Adrenal gland (tissue), 12 donors: ENCODE measurements around the gene FNBP1. TPM values are rescaled to one million over a fixed set of nuclear protein-coding genes. Genes with fewer than 3 reads are reported as not detected.

Experiments used
- DNase-seq, 7 donors: peaks; one replicate each; pipeline ENCODE4 v3.0.0-alpha.2; 2019 to 2020
- H3K27ac ChIP-seq, 5 donors: fragments of 200-600 bp; sonication (generic) in 4 of 5; 1 replicate in 3 of 5; 2 replicates in 2 of 5; pipeline versions ENCODE4 v1.5.1 to v1.8.0; 2016 to 2020; ENCODE audit warnings: mild to moderate bottlenecking in 1 of 5
- H3K27me3 ChIP-seq: fragments of 200-600 bp; 2 replicates; pipeline ENCODE4 v1.8.0; 2021
- H3K36me3 ChIP-seq, 2 donors: fragments of 200-600 bp; replicated peaks in 1 of 2; 1 replicate in 1 of 2; 2 replicates in 1 of 2; pipeline versions ENCODE4 v1.5.1 to v1.8.0; 2018 to 2022
- H3K4me1 ChIP-seq, 2 donors: fragments of 200-600 bp; replicated peaks in 1 of 2; 1 replicate in 1 of 2; 2 replicates in 1 of 2; pipeline versions ENCODE4 v1.5.1 to v1.8.0; 2018 to 2021
- H3K4me3 ChIP-seq, 4 donors: fragments of 200-600 bp; sonication (generic) in 3 of 4; one replicate each; pipeline ENCODE4 v1.5.1; 2016 to 2018
- H3K9me3 ChIP-seq, 3 donors: fragments of 200-600 bp; sonication (generic) in 1 of 3; replicated peaks in 1 of 3; 1 replicate in 2 of 3; 2 replicates in 1 of 3; pipeline versions ENCODE4 v1.5.1 to v1.8.0; 2016 to 2021
- CTCF ChIP-seq, 6 experiments: fragments of 450-650 bp in 4 of 6; fragments of 200-600 bp in 2 of 6; sonication (generic) in 1 of 6; IDR thresholded peaks; 1 replicate in 5 of 6; 2 replicates in 1 of 6; pipeline versions ENCODE4 v1.5.1 to v1.8.0; 2016 to 2021; ENCODE audit warnings: antibody characterized with exemption in 6 of 6, mild to moderate bottlenecking in 2 of 6, moderate library complexity in 1 of 6
- POLR2A ChIP-seq, 2 donors: fragments of 450-650 bp; IDR thresholded peaks; one replicate each; pipeline ENCODE4 v1.6.1; 2017; ENCODE audit warnings: antibody characterized with exemption in 2 of 2, mild to moderate bottlenecking in 2 of 2, moderate library complexity in 1 of 2
- WGBS, 4 donors: extraction: QIAGEN DNeasy Blood & Tissue Kit in 2 of 4; methylation state at CpG; one replicate each; pipeline versions ENCODE4 v1.1.5 to v1.1.7; 2013 to 2017; 5-methylcytosine and 5-hydroxymethylcytosine counted together
- intact Hi-C, 2 donors: fragments of 100-400 bp; cut with DNase I; formaldehyde crosslinking; loops; one replicate each; pipeline versions ENCODE4 v1.14.1 to v1.15.0; 2022 to 2023
- polyA plus RNA-seq, 3 donors: library from polyadenylated mRNA; stranded (reverse); fragments of 200-250 nt in 2 of 3; fragments of 350-450 nt in 1 of 3; fragmentation: Illumina TruSeq in 1 of 3; extraction: RNeasy Lipid Tissue Mini Kit (QIAGEN cat#74804) in 1 of 3; gene quantifications; one replicate each; pipeline ENCODE4 v1.2.3, GENCODE V29; 2013 to 2014
- total RNA-seq, 9 donors: library from RNA; depleted of rRNA in 4 of 9; stranded (reverse); fragments of >200 nt in 4 of 9; fragments of 120-200 nt in 1 of 9; fragmentation: NEBNext Ultra II Directional in 1 of 9; extraction: Animal tissue kit (Norgen Biotek cat#: 25700) in 1 of 9; gene quantifications; one replicate each; pipeline versions ENCODE4 v1.1.0 to v1.2.4, GENCODE V29; 2013 to 2023
- donor health status: healthy with polysubstance abuse.
- donor health status: Bipolar disorder and iron deficiency.
- donor health status: DM: yes; HTN: yes; CAD: no.
- donor health status: DM: no; HTN: no; CAD: no.
- donor health status: DM: no; HTN: no; CAD: no.
- donor health status: DM: yes; HTN: yes; CAD: no.

FNBP1 gene
- total and polyA plus RNA-seq, 12 donors, result 15.3 to 40.4 (median 24.0) TPM

- peaks cover 11 to 21% of the 10 kb centered on the region in 2 donors for H3K4me1 ChIP-seq
- DNase-seq, result no peak
- no peak overlapping the region for H3K4me3 ChIP-seq
- intact Hi-C loops, result loop anchor here in 1 of 2 donors (10.0 kb wide), 1 partner anchor 214 kb away; no protein-coding TSS in a partner anchor
- H3K27me3 ChIP-seq, result no peaks in the 10 kb centered on the region
- TF ChIP-seq CTCF (IDR thresholded peaks at IDR 0.05) (no peak), POLR2A (IDR thresholded peaks at IDR 0.05) (no peak)
- no peaks in the 10 kb centered on the region for H3K9me3 ChIP-seq
- peaks cover 0 to 13% of the 10 kb centered on the region in 2 donors for H3K36me3 ChIP-seq
- H3K27ac ChIP-seq, result no peak overlapping the region
- 85 to 87% (median 86%) methylated on average over 8 to 28 of the region's 28 CpGs for WGBS, 4 donors
These were observed 162.1 kb downstream of the FNBP1 start for GRCh38 chr9:129880654-129881546.

- peaks cover 6 to 14% of the 10 kb centered on the region in 2 donors for H3K4me1 ChIP-seq
- no peaks in the 10 kb centered on the region for H3K9me3 ChIP-seq
- H3K4me3 ChIP-seq, result no peak overlapping the region
- TF ChIP-seq POLR2A (IDR thresholded peaks at IDR 0.05), result no peak
- no peak for TF ChIP-seq CTCF (IDR thresholded peaks at IDR 0.05)
- H3K27ac ChIP-seq, result no peak overlapping the region
- intact Hi-C loops, result loop anchor here in 1 of 2 donors (10.0 kb wide), 1 partner anchor 215 kb away; no protein-coding TSS in a partner anchor
- WGBS, 4 donors, result 91 to 96% (median 94%) methylated on average over 17 to 31 of the region's 31 CpGs
- no peak for DNase-seq
- no peaks in the 10 kb centered on the region for H3K27me3 ChIP-seq
- H3K36me3 ChIP-seq, result peaks cover 0 to 21% of the 10 kb centered on the region in 2 donors
These were observed 162.9 kb downstream of the FNBP1 start for GRCh38 chr9:129879991-129880653.

GRCh38 chr9:129879103-129879699 is 163.8 kb downstream of the FNBP1 start:
- H3K27ac ChIP-seq, result no peak overlapping the region
- H3K36me3 ChIP-seq, result peaks cover 0 to 30% of the 10 kb centered on the region in 2 donors
- TF ChIP-seq CTCF (IDR thresholded peaks at IDR 0.05) (no peak), POLR2A (IDR thresholded peaks at IDR 0.05) (no peak)
- no peak for DNase-seq
- no peaks in the 10 kb centered on the region for H3K9me3 ChIP-seq
- intact Hi-C loops, result no loop called here
- H3K27me3 ChIP-seq, result no peaks in the 10 kb centered on the region
- H3K4me1 ChIP-seq, result peaks cover 0 to 5% of the 10 kb centered on the region in 2 donors
- no peak overlapping the region for H3K4me3 ChIP-seq
- WGBS, 4 donors, result 80 to 90% (median 89%) methylated on average over 7 to 17 of the region's 17 CpGs; no CpG with 5 or more reads in 1 of the 4 donors

- no peaks in the 10 kb centered on the region for H3K27me3 ChIP-seq
- 88 to 91% (median 89%) methylated on average over 10 to 11 of the region's 11 CpGs for WGBS, 4 donors
- peaks cover 0 to 38% of the 10 kb centered on the region in 2 donors for H3K36me3 ChIP-seq
- no peak for DNase-seq
- H3K4me3 ChIP-seq, result no peak overlapping the region
- no peak overlapping the region for H3K27ac ChIP-seq
- intact Hi-C loops, result no loop called here
- no peaks in the 10 kb centered on the region for H3K4me1 ChIP-seq
- H3K9me3 ChIP-seq, result no peaks in the 10 kb centered on the region
- TF ChIP-seq CTCF (IDR thresholded peaks at IDR 0.05), result no peak
- TF ChIP-seq POLR2A (IDR thresholded peaks at IDR 0.05), result no peak
These were observed 164.7 kb downstream of the FNBP1 start for GRCh38 chr9:129878291-129878690.
